ENCODE results near the gene ALX4. TPM values are rescaled to one million over a fixed set of nuclear protein-coding genes. Genes with fewer than 3 reads are reported as not detected.

ALX4 gene
- total and polyA plus RNA-seq, 9 of the 15 experiments (the other 6 are each of a cell fraction or from before 2014, with no cell fraction given): 0.07 to 1.2 (median 0.33) TPM

- no peak for TF ChIP-seq AFF4 (CRISPR knock-in tag; IDR thresholded peaks at IDR 0.05)
- no peak for TF ChIP-seq STAT5B (CRISPR knock-in tag; IDR thresholded peaks at IDR 0.05)
- peak; percentile 45; the same call in 1 of the 2 replicates for TF ChIP-seq ZBTB7A (IDR thresholded peaks at IDR 0.05; ENCODE audit: borderline replicate concordance, control insufficient read depth, low read depth, low read length)
- 0 out of 4 replicates have a peak, but pooled peaks of 1 of the 2 experiments have one; percentile 6 for TF ChIP-seq ZNF318 (IDR thresholded peaks at IDR 0.05; ENCODE audit: borderline replicate concordance in 1 of 2, low read depth in 1 of 2)
- no peak for TF ChIP-seq ZNF696 (CRISPR knock-in tag; conservative IDR thresholded peaks at IDR 0.05)
- TF ChIP-seq SRSF7 (optimal IDR thresholded peaks at IDR 0.05; ENCODE audit: low read depth, low read length): no peak
- no peak for TF ChIP-seq NR2F6 (CRISPR knock-in tag; IDR thresholded peaks at IDR 0.05)
- no peak for TF ChIP-seq ZFP1 (CRISPR knock-in tag; IDR thresholded peaks at IDR 0.05)
- no peak for TF ChIP-seq ZNF239 (CRISPR knock-in tag; IDR thresholded peaks at IDR 0.05)
- no peak for TF ChIP-seq ZBTB12 (CRISPR knock-in tag; IDR thresholded peaks at IDR 0.05)
- no peak for TF ChIP-seq ADNP (tag; IDR thresholded peaks at IDR 0.05)
- no peak for TF ChIP-seq JUNB (CRISPR knock-in tag; conservative IDR thresholded peaks at IDR 0.05)
- no peak for TF ChIP-seq CAMTA2 (CRISPR knock-in tag; conservative IDR thresholded peaks at IDR 0.05)
- TF ChIP-seq HNRNPUL1 (IDR thresholded peaks at IDR 0.05; ENCODE audit: low read length): no peak
Observed at GRCh38 chr11:44270403-44271273, 39.3 kb downstream of the ALX4 start (continued).
